Peyer's patch (tissue), 4 donors: ENCODE results near the gene SPN. TPM values are rescaled to one million over a fixed set of nuclear protein-coding genes. Genes with fewer than 3 reads are reported as not detected.
"Not testable (repeated sequence)": the region's sequence is repeated elsewhere in the genome, so short reads cannot be mapped to it uniquely, and the experiment has no call there.

Experiments
- DNase-seq, 3 donors: peaks; one replicate each; pipeline ENCODE4 v3.0.0-alpha.2; 2017 to 2019
- H3K27ac ChIP-seq, 4 donors: fragments of 200-600 bp; sonication (generic); one replicate each; pipeline ENCODE4 v1.5.1; 2016 to 2019
- H3K27me3 ChIP-seq, 2 donors: fragments of 200-600 bp; sonication (generic); one replicate each; pipeline ENCODE4 v1.5.1; 2019
- H3K36me3 ChIP-seq, 3 donors: fragments of 200-600 bp; sonication (generic); one replicate each; pipeline ENCODE4 v1.5.1; 2016 to 2019
- H3K4me1 ChIP-seq, 4 donors: fragments of 200-600 bp; sonication (generic); one replicate each; pipeline ENCODE4 v1.5.1; 2016 to 2019
- H3K4me3 ChIP-seq, 4 donors: fragments of 200-600 bp; sonication (generic); 1 replicate in 3 of 4; 2 replicates in 1 of 4; pipeline ENCODE4 v1.5.1; 2016 to 2019; ENCODE audit warnings: mild to moderate bottlenecking in 1 of 4
- H3K9me3 ChIP-seq, 4 donors: fragments of 200-600 bp; sonication (generic); one replicate each; pipeline ENCODE4 v1.5.1; 2016 to 2019; ENCODE audit warnings: mild to moderate bottlenecking in 1 of 4
- CTCF ChIP-seq, 6 experiments: fragments of 450-650 bp in 4 of 6; fragments of 200-600 bp in 2 of 6; sonication (generic) in 1 of 6; IDR thresholded peaks; one replicate each; pipeline ENCODE4 v1.5.1; 2017 to 2019; ENCODE audit warnings: antibody characterized with exemption in 6 of 6, mild to moderate bottlenecking in 3 of 6, moderate library complexity in 1 of 6
- POLR2A ChIP-seq, 2 donors: fragments of 450-650 bp; IDR thresholded peaks; one replicate each; pipeline ENCODE4 v1.5.1; 2017; ENCODE audit warnings: antibody characterized with exemption in 2 of 2, mild to moderate bottlenecking in 2 of 2, moderate library complexity in 2 of 2
- total RNA-seq, 4 donors: library from RNA; depleted of rRNA; stranded (reverse); fragments of >200 nt; gene quantifications; one replicate each; pipeline ENCODE4 v1.1.0, GENCODE V29; 2016

SPN gene
- total RNA-seq, 4 donors from 2014 or later = 2.5 to 14.0 (median 2.8) TPM

GRCh38 chr16:29662729-29663015, 375 bp upstream of the SPN start:
- peak overlapping the region; percentile 52 to 85 (median 56) for H3K27ac ChIP-seq
- DNase-seq = peak in 2 of 3 donors; percentile 72 to 80
- H3K36me3 ChIP-seq = no peaks in the 10 kb centered on the region
- no peak for TF ChIP-seq POLR2A (IDR thresholded peaks at IDR 0.05)
- no peak for TF ChIP-seq CTCF (IDR thresholded peaks at IDR 0.05)
- peak overlapping the region; percentile 26 to 49 (median 44) for H3K4me3 ChIP-seq
- H3K4me1 ChIP-seq = peaks cover 0 to 14% (median 7%) of the 10 kb centered on the region in 4 donors
- H3K9me3 ChIP-seq = no peaks in the 10 kb centered on the region
- no peaks in the 10 kb centered on the region for H3K27me3 ChIP-seq

- peak overlapping the region; percentile 52 to 85 (median 56) for H3K27ac ChIP-seq
- H3K36me3 ChIP-seq = no peaks in the 10 kb centered on the region
- H3K4me3 ChIP-seq = peak overlapping the region; percentile 26 to 49 (median 44)
- no peaks in the 10 kb centered on the region for H3K27me3 ChIP-seq
- H3K9me3 ChIP-seq = no peaks in the 10 kb centered on the region
- H3K4me1 ChIP-seq = peaks cover 0 to 14% (median 7%) of the 10 kb centered on the region in 4 donors
- DNase-seq = no peak
- TF ChIP-seq CTCF (IDR thresholded peaks at IDR 0.05) (no peak), POLR2A (IDR thresholded peaks at IDR 0.05) (no peak)
Observed at GRCh38 chr16:29663807-29664090, 702 bp downstream of the SPN start.

- peak in 2 of 3 donors; percentile 60 to 75 for DNase-seq
- no peaks in the 10 kb centered on the region for H3K27me3 ChIP-seq
- peak overlapping the region; percentile 52 to 85 (median 56) for H3K27ac ChIP-seq
- no peaks in the 10 kb centered on the region for H3K9me3 ChIP-seq
- H3K4me1 ChIP-seq = peaks cover 0 to 14% (median 7%) of the 10 kb centered on the region in 4 donors
- no peaks in the 10 kb centered on the region for H3K36me3 ChIP-seq
- peak overlapping the region; percentile 28 to 49 (median 44) for H3K4me3 ChIP-seq
- no peak for TF ChIP-seq POLR2A (IDR thresholded peaks at IDR 0.05)
- no peak for TF ChIP-seq CTCF (IDR thresholded peaks at IDR 0.05)
Observed at GRCh38 chr16:29664091-29664921, 1.3 kb downstream of the SPN start.

GRCh38 chr16:29665294-29666077, 2.4 kb downstream of the SPN start:
- H3K4me1 ChIP-seq = peaks cover 0 to 14% (median 7%) of the 10 kb centered on the region in 4 donors
- H3K4me3 ChIP-seq = peak overlapping the region in 3 of 4 donors; percentile 26 to 46 (median 43)
- no peak for TF ChIP-seq CTCF (IDR thresholded peaks at IDR 0.05)
- no peak for TF ChIP-seq POLR2A (IDR thresholded peaks at IDR 0.05)
- no peaks in the 10 kb centered on the region for H3K27me3 ChIP-seq
- H3K36me3 ChIP-seq = no peaks in the 10 kb centered on the region
- H3K9me3 ChIP-seq = no peaks in the 10 kb centered on the region
- H3K27ac ChIP-seq = peak overlapping the region in 3 of 4 donors; percentile 43 to 85 (median 50)
- DNase-seq = no peak

GRCh38 chr16:29667322-29667610, 4.2 kb downstream of the SPN start:
- H3K4me1 ChIP-seq = peaks cover 0 to 14% (median 7%) of the 10 kb centered on the region in 4 donors
- H3K36me3 ChIP-seq, DNase-seq, H3K4me3 ChIP-seq, H3K27me3 ChIP-seq, H3K9me3 ChIP-seq: not testable (repeated sequence)
- H3K27ac ChIP-seq = peak overlapping the region in 1 of 4 donors; percentile 85

- DNase-seq = no peak
- no peaks in the 10 kb centered on the region for H3K27me3 ChIP-seq
- TF ChIP-seq CTCF (IDR thresholded peaks at IDR 0.05) (no peak), POLR2A (IDR thresholded peaks at IDR 0.05) (no peak)
- peaks cover 0 to 14% (median 7%) of the 10 kb centered on the region in 4 donors for H3K4me1 ChIP-seq
- no peaks in the 10 kb centered on the region for H3K36me3 ChIP-seq
- no peak overlapping the region for H3K4me3 ChIP-seq
- H3K27ac ChIP-seq = peak overlapping the region in 1 of 4 donors; percentile 85
- no peaks in the 10 kb centered on the region for H3K9me3 ChIP-seq
Observed at GRCh38 chr16:29667755-29668154, 4.7 kb downstream of the SPN start.
